HL-60/S4 treated with phorbol 12-myristate 13-acetate at 8.2 ng/mL for 4 days and 3 days (cell line): ENCODE data around the gene NISCH.

ENCODE experiments used
- in situ Hi-C: fragments of 300-500 bp; cut with MboI; formaldehyde crosslinking; loops from 2 replicates; pipeline ENCODE4 v1.15.0; 2022; ENCODE audit warnings: low sequenced_read_pairs

The NISCH gene

GRCh38 chr3:52471371-52472238 is 16.2 kb downstream of the NISCH start:
- in situ Hi-C loops: no loop called here

GRCh38 chr3:52472239-52473000 is 17.0 kb downstream of the NISCH start:
- in situ Hi-C loops: no loop called here

GRCh38 chr3:52473026-52473425 is 17.6 kb downstream of the NISCH start:
- in situ Hi-C loops: no loop called here

DNA sequence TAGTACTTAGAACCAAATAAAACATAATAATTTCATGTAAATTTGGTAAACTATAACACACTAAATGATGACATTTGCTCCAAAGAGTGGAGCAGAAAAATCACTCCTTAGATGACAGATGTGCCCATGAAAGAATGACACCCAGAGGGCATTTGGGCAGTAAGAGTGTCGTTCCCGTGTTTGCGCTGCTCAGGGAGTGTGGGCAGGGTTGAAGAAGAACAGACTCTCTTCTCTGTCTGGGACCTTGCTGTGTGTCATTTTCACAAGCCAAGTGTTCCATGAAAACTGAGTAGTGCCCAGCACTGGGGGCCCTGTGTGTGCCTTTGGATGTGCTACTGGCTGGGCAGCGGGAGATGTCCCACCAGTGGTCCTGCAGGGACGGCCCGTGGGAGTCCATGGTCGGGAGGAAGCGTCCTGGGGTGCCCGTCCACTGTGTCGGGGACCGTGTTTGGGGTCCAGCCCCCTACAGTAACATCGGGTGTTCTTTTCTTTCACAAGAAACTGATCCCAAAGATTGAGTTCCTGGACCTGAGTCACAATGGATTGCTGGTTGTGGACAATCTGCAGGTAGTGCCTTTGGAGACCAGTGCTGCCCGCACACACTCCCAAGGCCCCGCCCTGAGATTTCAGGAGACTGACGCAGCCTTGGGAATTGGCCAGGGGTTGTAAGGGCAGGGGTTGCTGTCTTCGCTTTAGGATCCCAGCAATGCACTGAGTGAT is 21.8 kb downstream of the NISCH start:
- in situ Hi-C loops: no loop called here

- in situ Hi-C loops: no loop called here
Measured at GRCh38 chr3:52477796-52478095, 22.3 kb downstream of the NISCH start.

DNA sequence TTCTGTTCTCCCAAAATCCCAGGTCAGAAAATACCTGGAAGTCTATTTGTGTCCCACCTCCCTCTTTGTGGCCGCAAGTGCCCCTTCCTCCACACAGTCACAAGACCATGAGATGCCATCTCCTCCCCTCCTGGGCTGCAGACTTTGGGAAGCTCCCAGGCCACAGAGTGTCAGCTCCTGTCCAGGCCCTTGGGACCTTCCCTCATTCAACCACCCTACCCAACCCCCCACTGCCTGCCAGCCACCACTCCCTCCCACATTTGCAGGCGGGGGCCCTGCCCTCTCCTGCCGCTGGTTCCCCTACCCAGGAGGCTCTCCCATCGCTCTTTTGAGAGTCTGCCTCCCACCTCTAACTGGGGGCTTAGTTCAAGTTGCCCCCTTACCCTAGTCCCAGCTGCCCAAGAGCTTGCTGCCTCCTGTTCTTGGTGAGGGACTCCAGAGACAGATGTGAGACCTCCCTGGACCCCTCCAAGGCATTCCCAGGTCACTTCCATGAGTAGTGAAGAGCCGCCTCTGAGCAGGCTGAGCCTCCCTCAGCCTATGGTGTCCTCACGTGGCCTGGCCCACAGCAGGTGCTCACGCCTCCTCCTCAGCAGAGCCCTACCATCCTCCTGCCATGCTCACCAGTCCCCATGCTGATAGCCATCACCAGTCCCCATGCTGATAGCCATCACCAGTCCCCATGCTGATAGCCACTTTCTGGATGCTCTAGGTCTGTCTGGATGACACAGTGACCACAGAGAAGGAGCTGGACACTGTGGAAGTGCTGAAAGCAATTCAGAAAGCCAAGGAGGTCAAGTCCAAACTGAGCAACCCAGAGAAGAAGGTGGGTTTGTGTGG is 23.9 kb downstream of the NISCH start:
- in situ Hi-C loops: no loop called here

GRCh38 chr3:52479877-52480575 is 24.6 kb downstream of the NISCH start:
- in situ Hi-C loops: no loop called here

DNA sequence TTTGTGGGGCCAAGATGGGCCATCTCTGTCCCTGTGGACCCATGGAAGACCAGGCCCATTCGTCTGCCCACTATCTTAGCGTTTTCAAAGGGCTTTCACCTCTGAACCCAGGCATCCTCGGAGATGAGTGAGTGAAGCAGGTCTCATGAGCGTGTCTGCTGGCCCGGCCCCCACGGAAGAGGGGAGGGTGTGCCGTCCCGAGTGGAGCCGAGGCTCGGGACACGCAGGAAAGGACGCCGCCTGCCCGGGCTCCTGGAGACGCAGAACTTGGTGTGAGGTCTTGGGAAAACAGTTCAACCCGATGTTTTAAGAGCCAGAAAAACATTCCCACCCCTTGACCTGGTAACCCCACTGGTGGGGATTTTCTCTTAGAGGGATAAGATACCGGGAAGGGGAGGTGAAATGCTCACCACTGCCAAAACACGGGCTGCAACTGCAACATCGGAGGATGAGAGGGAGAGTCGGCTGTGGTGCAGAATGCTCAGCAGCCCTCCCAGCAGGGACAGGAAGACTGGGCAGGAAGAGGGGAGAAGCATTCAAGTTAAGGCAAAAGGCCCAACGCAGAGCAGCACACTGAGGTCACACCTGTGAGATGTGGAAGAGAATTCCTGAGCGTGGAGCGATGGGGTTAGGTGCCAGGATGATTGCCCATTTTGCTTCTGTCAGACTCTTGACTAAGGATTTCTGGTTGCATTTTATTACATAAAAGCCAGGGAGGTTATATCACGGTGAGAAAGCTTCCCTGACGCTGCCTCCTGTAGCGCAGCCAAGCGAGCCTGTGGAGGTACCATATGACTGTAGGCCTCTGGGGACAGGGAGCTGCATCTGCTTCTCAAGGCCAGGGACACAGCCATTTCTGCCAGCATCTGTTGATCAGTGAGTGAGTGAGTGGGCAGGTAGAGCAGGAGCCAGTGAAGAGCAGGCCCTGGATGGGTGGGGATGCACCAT is 25.6 kb downstream of the NISCH start:
- in situ Hi-C loops: no loop called here

GRCh38 chr3:52481819-52482521 is 26.6 kb downstream of the NISCH start:
- in situ Hi-C loops: no loop called here

GRCh38 chr3:52483081-52483480 is 27.7 kb downstream of the NISCH start:
- in situ Hi-C loops: no loop called here

DNA sequence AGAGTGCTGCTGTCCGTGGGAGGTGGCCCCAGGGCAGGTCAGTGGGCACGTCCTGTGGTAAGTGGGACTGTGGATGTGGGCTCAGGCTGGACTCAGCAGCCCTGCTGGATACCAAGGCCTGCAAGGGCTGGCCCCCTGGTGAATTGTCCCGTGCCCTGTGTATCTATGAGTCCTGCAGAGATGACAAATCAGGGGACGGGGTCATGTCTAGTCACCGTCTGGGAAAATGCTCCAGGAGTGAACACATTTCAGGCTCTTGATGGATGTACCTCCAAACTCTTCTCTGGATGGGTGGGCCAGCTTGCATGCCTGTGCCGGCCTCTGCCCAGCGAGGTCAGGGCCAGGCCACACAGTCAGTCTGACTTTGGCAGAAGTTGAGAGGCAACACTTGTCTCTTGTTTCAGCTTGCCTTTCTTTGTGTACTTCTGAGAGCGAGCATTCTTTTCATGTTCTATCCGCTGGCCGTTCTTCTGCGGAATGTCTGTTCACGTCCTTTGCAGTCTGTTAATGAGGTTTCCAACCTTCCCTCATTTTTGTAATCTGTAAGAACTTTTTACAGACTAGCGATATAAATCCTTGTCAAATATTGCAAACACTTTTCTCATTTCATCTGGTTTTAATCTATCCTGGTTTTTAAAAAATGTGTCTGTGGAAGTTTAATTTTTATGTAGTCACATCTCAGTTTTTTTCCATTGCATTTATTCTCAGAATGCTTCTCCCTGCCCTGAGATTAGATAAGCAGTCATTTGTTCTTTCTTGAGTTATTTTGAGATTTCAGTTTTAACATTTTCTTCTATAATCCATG is 28.4 kb downstream of the NISCH start:
- in situ Hi-C loops: no loop called here

DNA sequence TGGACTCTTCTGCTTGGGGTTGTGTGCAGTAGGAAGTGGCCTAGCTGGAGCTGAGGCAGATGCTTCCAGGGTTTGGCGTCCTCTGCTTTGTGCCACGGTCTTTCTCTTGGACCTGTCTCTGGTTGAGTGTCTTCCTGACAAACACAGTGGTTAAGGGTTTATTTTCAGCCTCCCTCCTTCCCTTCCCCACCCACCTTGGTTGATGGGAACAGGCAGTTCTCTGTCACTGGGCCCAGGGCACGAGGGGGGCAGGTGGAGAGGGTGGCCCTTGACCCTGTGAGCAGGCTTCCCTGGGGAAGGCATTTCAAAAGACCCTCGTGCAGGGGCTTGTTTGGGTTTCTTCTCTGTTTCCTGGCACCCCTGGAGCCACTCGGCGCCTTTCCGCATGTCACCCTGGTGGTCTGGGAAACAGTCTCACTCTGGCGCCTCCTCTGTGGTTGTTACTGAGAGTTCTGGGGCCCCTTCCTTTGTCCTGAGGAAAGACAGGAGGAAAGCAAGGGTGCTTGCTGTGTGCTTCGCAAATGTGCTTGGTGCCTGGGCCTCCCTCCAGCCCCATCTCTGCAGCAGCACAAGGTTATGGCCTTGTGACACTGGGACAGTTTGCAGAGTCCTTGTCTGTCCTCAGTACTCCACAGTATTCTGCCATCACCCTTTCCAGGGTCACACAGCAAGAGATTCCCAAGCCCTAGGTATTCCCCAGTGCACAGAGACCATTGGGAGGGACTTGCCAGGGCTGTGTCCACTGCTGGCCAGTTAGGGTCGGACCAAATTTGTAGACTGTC is 29.5 kb downstream of the NISCH start:
- in situ Hi-C loops: no loop called here

DNA sequence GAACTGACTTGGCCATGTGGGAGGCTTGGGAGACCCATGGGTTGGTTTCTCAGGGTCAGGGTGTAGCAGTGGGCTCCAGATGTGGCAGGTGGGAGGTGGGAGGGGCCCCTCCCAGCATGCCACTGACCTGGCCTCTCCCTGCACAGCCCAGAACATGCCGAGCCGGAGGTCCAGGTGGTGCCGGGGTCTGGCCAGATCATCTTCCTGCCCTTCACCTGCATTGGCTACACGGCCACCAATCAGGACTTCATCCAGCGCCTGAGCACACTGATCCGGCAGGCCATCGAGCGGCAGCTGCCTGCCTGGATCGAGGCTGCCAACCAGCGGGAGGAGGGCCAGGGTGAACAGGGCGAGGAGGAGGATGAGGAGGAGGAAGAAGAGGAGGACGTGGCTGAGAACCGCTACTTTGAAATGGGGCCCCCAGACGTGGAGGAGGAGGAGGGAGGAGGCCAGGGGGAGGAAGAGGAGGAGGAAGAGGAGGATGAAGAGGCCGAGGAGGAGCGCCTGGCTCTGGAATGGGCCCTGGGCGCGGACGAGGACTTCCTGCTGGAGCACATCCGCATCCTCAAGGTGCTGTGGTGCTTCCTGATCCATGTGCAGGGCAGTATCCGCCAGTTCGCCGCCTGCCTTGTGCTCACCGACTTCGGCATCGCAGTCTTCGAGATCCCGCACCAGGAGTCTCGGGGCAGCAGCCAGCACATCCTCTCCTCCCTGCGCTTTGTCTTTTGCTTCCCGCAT is 31.8 kb downstream of the NISCH start:
- in situ Hi-C loops: no loop called here

GRCh38 chr3:52487788-52488691 is 32.6 kb downstream of the NISCH start:
- in situ Hi-C loops: no loop called here

DNA sequence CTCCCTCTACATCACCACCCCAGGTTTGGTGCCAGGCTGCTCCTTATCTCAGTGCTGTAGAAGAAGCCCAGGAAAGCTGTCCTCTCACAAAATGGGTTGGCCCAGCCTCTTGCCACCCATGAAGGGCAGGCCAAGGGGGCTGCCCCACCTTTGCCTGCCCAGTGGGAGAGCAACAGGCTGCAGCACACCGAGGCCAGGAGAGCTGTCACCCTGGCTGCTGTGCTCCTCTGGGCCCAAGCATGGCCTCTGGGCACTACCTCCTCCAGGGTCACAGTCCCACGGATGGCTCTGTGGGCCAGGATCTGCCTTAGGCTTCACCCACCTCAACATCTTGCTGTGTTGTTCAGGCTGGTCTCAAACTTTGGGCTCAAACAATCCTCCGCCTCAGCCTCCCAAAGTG is 33.3 kb downstream of the NISCH start:
- in situ Hi-C loops: no loop called here
